Vagina (tissue), 2 donors: ENCODE data around the gene CCDC117. TPM values are rescaled to one million over a fixed set of nuclear protein-coding genes. Genes with fewer than 3 reads are reported as not detected.

Source experiments
- DNase-seq, 2 donors: peaks; one replicate each; pipeline ENCODE4 v3.0.0-alpha.2; 2017; ENCODE audit errors: extremely low spot score in 2 of 2
- H3K27ac ChIP-seq: fragments of 200-600 bp; sonication (generic); one replicate; pipeline ENCODE4 v1.5.1; 2019
- H3K27me3 ChIP-seq: fragments of 200-600 bp; sonication (generic); one replicate; pipeline ENCODE4 v1.5.1; 2019
- H3K36me3 ChIP-seq, 2 donors: fragments of 200-600 bp; sonication (generic); one replicate each; pipeline ENCODE4 v1.5.1; 2017 to 2019
- H3K4me1 ChIP-seq: fragments of 200-600 bp; sonication (generic); one replicate; pipeline ENCODE4 v1.5.1; 2019
- H3K4me3 ChIP-seq, 2 donors: fragments of 200-600 bp; sonication (generic); 1 replicate in 1 of 2; 2 replicates in 1 of 2; pipeline ENCODE4 v1.5.1; 2016 to 2019
- H3K9me3 ChIP-seq: fragments of 200-600 bp; sonication (generic); one replicate; pipeline ENCODE4 v1.5.1; 2019
- CTCF ChIP-seq, 3 experiments: fragments of 450-650 bp in 2 of 3; fragments of 200-600 bp in 1 of 3; sonication (generic) in 1 of 3; IDR thresholded peaks; one replicate each; pipeline ENCODE4 v1.5.1; 2017 to 2019; ENCODE audit warnings: antibody characterized with exemption in 3 of 3, mild to moderate bottlenecking in 2 of 3, moderate library complexity in 2 of 3
- POLR2A ChIP-seq, 2 donors: fragments of 450-650 bp; IDR thresholded peaks; one replicate each; pipeline ENCODE4 v1.6.1; 2017; ENCODE audit warnings: antibody characterized with exemption in 2 of 2, mild to moderate bottlenecking in 2 of 2, moderate library complexity in 2 of 2
- POLR2AphosphoS5 ChIP-seq, 2 donors: sonication (generic); formaldehyde crosslinking; IDR thresholded peaks; one replicate each; pipeline ENCODE4 v1.9.0; 2017; ENCODE audit warnings: antibody characterized with exemption in 2 of 2, mild to moderate bottlenecking in 2 of 2, low read depth in 1 of 2; ENCODE audit not compliant: insufficient read depth in 1 of 2
- intact Hi-C: fragments of 100-400 bp; cut with DNase I; formaldehyde crosslinking; loops from one replicate; pipeline ENCODE4 v1.15.1; 2023
- small RNA-seq: library from RNA; depleted of rRNA; stranded (forward); fragments of <200 nt; gene quantifications from one replicate; pipeline ENCODE3, GENCODE V24; 2016
- total RNA-seq: library from RNA; depleted of rRNA; stranded (reverse); fragments of >200 nt; gene quantifications from one replicate; pipeline ENCODE4 v1.2.3, GENCODE V29; 2016

Gene CCDC117
- total RNA-seq, 1 donor from 2014 or later, result 14.2 TPM

GRCh38 chr22:28835630-28836189 lies 63.2 kb downstream of the CCDC117 start:
- peaks cover 5% of the 10 kb centered on the region for H3K4me1 ChIP-seq
- H3K4me3 ChIP-seq, result no peak overlapping the region
- intact Hi-C loops, result no loop called here
- H3K9me3 ChIP-seq, result no peaks in the 10 kb centered on the region
- no peak overlapping the region for H3K27ac ChIP-seq
- TF ChIP-seq POLR2A (IDR thresholded peaks at IDR 0.05) (no peak), CTCF (IDR thresholded peaks at IDR 0.05) (no peak), POLR2AphosphoS5 (IDR thresholded peaks at IDR 0.05; ENCODE audit: insufficient read depth in 1 of 2, low read depth in 1 of 2) (no peak)
- DNase-seq, result no peak
- H3K36me3 ChIP-seq, result no peaks in the 10 kb centered on the region
- no peaks in the 10 kb centered on the region for H3K27me3 ChIP-seq

- Histone ChIP-seq H3K27me3 (no peaks in the 10 kb centered on the region), H3K4me1 (no peaks in the 10 kb centered on the region), H3K27ac (no peak overlapping the region), H3K36me3 (no peaks in the 10 kb centered on the region), H3K9me3 (no peaks in the 10 kb centered on the region), H3K4me3 (no peak overlapping the region)
- DNase-seq, result no peak
- intact Hi-C loops, result no loop called here
- no peak for TF ChIP-seq CTCF (IDR thresholded peaks at IDR 0.05)
These were observed 65.1 kb downstream of the CCDC117 start for GRCh38 chr22:28837640-28838039.

Small RNAs within 50 kb of the gene (small RNA-seq; reads per million reads assigned to genes)
- not detected for gene Z93930.1

Other genes starting within 250 kb of the CCDC117 start
- 41.7 TPM for gene TTC28, start 92.9 kb upstream of the CCDC117 start, total RNA-seq
- 10.6 TPM for gene CHEK2, start 30.9 kb upstream of the CCDC117 start, total RNA-seq
- 15.0 TPM for gene HSCB, start 30.7 kb upstream of the CCDC117 start, total RNA-seq
- gene XBP1, start 27.9 kb downstream of the CCDC117 start, total RNA-seq, result 141 TPM
- 7.9 TPM for gene ZNRF3, start 110.9 kb downstream of the CCDC117 start, total RNA-seq